K562 (cell line): ENCODE results near the gene BANF2. TPM values are rescaled to one million over a fixed set of nuclear protein-coding genes. Genes with fewer than 3 reads are reported as not detected.

Experiments used
- CHD7 ChIP-seq: fragments of 200-600 bp; sonication (generic); IDR thresholded peaks from one replicate; pipeline ENCODE4 v1.6.1; 2012; ENCODE audit warnings: mild to moderate bottlenecking, low read depth, low read length, inconsistent platforms
- TARDBP ChIP-seq: fragments of 450-650 bp; IDR thresholded peaks from 2 replicates; pipeline ENCODE4 v1.6.1; 2016
- ZNF12 ChIP-seq: sonication (generic); formaldehyde crosslinking; IDR thresholded peaks from 2 replicates; pipeline ENCODE4 v1.4.0; 2020; ENCODE audit warnings: mild to moderate bottlenecking, missing genetic modification reagents
- polyA plus RNA-seq, 8 experiments: library from polyadenylated mRNA; depleted of rRNA in 4 of 8; stranded (reverse) in 5 of 8; unstranded in 3 of 8; fragments of >200 nt; fragmentation: Nextera tagmentation in 2 of 8; fragmentation: Illumina TruSeq in 1 of 8; extraction: Ambion mirVana in 2 of 8; extraction: Trizol in 1 of 8; gene quantifications; 2 replicates each; pipeline versions ENCODE4 v1.2.1 to v1.2.3, GENCODE V29; 2011 to 2014; ENCODE audit warnings: inconsistent platforms in 1 of 8, missing spikeins in 1 of 8
- total RNA-seq, 7 experiments: library from RNA; depleted of rRNA in 6 of 7; stranded (reverse); fragments of >200 nt in 6 of 7; fragmentation: Illumina TruSeq in 2 of 7; extraction: Trizol in 2 of 7; gene quantifications; 2 replicates each; pipeline versions ENCODE4 v1.2.1 to v1.2.3, GENCODE V29; 2011 to 2021; ENCODE audit warnings: low replicate concordance in 1 of 7

Gene BANF2
- total and polyA plus RNA-seq, 9 of the 15 experiments (the other 6 are each of a cell fraction or from before 2014, with no cell fraction given): not detected

GRCh38 chr20:17738154-17738553 lies 38.4 kb downstream of the BANF2 start (continued):
- no peak for TF ChIP-seq CHD7
- peak; percentile 78; the same call in 1 of the 2 replicates for TF ChIP-seq ZNF12 (CRISPR knock-in tag)
- TF ChIP-seq TARDBP: no peak
